GM12801 (cell line): ENCODE data around the gene TUBG1.

Source experiments
- CTCF ChIP-seq: IDR thresholded peaks from one replicate; pipeline ENCODE4 v1.5.1; 2011; ENCODE audit warnings: control low read depth; ENCODE audit not compliant: insufficient read length; ENCODE audit errors: extremely low read depth

Gene TUBG1

GRCh38 chr17:42603318-42603717 is 6.2 kb upstream of the TUBG1 start:
- TF ChIP-seq CTCF: no peak

- no peak for TF ChIP-seq CTCF
These were observed 1.7 kb upstream of the TUBG1 start for GRCh38 chr17:42607769-42608168.

DNA sequence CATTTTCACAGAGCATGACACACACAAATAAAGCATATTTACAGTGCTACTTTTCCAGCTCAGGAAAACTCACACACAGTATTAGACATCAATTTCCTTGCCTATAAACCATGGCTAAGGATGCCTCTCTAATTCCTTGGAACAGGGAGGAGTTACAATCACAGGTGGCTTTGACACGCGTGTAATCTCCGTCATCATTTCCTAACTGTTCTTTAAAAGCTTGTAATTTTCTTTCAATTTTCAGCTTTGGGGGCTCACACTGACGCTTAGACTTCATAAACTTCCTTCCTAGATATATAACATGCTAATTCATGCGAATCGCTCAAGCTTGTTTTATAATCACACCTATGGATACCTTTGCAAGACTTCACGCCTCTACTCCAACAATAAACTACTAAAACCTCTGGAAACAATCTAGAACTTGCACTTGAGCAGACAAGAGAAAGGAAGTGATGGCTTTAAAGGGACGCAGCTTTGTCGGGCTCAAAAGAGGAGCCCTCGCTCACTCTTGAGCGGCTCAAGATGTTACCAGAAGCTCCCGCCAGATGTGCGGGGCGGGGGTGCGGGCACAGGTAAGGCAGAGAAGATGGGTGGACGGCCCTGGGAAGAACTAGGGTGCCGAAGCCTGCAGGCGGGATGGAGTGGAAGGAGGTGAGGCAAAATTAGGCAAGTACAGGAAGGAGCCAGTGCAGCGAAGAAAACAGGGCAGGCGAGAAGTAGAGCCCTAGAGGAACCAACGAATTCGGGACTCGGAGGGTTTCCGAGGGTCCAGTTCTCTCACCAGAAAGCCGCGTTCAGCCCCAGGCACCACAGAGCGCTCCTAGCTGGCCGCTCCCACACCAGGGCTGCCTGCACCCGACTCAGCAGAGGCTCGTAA is 940 bp upstream of the TUBG1 start:
- no peak for TF ChIP-seq CTCF

GRCh38 chr17:42612013-42612412 is 2.5 kb downstream of the TUBG1 start:
- no peak for TF ChIP-seq CTCF

GRCh38 chr17:42613699-42614295 is 4.3 kb downstream of the TUBG1 start:
- TF ChIP-seq CTCF: no peak

DNA sequence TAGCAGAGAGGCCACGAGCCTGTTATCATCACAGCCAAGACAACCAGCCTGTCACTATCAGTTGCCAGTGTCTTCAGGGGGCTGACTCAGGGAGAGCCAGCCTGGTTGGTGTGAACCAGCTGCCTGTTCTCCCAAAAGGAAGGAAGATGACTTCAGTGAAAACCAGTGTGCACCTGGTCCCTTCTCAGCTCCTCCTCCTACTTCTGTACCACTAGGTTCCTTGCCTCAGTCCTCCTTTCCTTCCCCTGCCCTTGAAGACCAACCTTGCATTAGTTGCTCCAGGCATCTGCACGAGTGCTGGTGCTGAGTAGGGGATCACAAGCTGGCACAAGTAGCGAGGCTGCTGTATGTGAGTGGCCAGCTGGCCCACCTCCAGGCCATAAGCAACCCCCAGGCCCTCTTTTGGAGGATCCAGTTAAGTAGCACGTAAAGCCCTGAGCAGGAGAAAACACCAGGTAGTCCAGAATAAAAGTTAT is 8.5 kb downstream of the TUBG1 start:
- TF ChIP-seq CTCF: no peak

DNA sequence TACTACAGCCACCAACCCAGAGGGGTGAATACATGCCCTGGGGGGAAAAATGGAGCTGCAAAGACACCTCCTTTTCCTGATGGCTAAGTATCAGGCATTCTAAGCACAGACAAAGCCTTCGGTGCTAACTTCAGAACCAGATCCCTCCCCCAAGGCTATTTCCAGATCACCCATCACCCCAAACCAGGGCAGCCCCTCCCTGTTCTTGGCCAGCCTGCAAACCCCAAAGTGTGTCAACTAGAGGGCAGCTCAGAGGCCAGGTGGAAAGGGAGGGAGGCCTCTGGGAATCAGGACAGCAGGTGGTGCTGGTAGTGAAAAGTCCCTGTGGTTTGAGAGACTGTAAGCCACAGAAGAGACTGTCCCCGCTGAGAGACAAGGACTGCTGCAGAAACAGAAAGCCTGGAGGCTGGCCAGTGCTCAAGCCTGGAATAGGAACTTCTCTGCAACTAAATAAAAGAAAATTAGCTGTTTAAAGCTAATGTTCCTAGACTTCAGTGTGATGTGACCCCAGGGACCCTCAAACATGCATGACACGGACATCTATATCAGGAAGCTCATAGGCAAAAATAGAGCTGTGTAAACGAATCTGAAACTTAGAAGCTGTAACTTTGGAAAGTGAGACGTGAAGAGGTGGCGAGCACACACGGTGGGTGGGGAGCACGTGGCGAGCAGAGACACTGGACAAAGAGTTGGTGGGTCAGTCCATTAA is 9.1 kb downstream of the TUBG1 start:
- no peak for TF ChIP-seq CTCF
